Activated CD8-positive, alpha-beta memory T cell treated with anti-CD3 and anti-CD28 coated beads for 4 hours (primary cell): ENCODE results near the gene GLYATL3.

ENCODE experiments used
- DNase-seq, 2 donors: peaks; one replicate each; pipeline ENCODE4 v3.0.0-alpha.2; 2020; ENCODE audit warnings: low read depth in 2 of 2

The GLYATL3 gene

GRCh38 chr6:49514571-49515484, 15.1 kb downstream of the GLYATL3 start:
- no peak for DNase-seq

- DNase-seq = no peak
Measured at GRCh38 chr6:49515485-49516146, 15.9 kb downstream of the GLYATL3 start.

DNA sequence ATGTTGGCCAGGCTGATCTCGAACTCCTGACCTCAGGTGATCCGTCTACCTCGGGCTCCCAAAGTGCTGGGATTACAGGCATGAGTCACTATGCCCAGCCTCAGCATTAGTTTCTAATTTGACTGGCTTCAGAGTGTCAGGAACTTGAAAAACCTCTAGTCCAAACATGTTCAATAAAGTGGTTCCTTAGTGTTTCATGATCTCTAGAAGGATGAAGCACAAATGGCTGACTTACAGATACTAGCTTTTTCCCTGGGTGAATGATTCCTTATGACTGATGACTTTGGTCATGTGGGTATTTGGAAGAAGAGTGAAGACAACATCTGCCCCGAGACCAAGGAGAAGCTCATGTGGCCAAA, 16.4 kb downstream of the GLYATL3 start:
- DNase-seq = no peak

DNA sequence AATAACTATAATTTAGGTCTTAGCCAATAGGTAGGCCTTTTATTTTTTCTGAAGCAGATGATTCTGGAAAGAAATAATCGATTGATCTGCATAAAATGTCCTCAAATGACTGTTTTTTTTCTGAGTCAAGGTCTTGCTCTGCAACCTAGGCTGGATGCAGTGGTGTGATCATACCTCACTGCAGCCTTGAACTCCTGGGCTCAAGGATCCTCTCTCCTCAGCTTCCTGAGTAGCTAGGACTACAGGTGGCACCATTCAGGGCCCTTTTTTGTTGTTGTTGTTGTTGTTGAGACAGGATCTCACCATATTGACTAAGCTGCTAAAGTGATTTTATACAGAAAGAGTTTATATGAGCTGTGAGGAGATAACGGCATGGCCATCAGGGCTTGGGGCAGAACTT, 18.2 kb downstream of the GLYATL3 start:
- no peak for DNase-seq

GRCh38 chr6:49519660-49520059, 19.9 kb downstream of the GLYATL3 start:
- no peak for DNase-seq

DNA sequence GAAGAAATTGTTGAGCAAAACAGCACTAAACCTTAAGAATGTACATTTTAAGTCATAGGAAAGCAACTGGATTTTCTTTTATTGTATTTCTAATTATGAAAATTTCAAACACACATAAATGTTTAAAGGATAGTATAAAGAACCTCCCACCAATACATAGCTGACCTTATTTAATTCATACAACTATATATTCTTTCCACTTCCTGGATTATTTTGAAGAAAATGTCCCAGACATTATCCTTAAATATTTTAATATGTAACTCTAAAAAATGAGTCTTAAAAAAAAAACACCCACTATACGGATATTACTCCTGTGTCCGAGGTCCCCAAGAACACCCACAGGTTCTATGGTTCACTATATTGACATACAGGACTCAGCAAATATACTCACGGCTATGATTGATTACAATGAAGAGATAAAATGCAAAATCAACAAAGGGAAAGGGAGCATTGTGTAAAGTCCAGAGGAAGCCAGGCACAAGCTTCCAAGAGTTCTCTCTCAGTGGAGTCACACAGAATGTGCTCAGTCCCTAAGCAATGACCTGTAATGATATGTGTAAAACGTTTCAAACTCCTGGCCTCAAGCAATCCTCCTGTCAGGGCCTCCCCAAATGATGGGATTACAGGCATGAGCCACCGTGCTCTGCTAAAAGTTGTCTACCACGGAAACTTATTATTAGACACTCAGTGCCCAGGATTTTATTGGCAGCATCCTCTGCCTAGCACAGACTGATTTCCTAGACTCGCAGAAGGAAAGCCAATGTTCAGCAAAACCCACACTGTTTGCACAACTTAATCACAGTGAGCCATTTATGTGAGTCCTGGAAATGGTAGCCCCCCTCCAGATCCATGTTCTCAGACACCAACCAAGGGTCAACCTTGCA, 23.2 kb downstream of the GLYATL3 start:
- no peak for DNase-seq

DNA sequence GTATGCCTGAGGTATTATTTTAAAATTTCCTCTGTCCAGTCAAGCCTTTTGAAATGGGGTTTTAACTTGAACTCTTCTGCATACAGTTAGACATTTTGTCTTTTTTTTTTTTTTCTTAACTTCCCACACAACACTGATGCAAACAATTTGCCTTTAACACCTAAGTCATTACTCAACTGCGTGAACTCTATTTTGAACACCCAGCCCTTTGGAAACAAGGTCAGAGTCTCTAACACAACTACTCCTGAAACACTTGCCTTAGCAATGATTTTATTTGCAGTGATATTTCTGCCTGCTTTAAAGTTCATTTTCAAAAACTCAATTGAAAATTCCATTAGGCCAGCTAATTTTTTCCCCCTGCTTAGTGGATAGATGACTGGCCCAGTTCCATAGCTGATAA, 24.2 kb downstream of the GLYATL3 start:
- no peak for DNase-seq

DNA sequence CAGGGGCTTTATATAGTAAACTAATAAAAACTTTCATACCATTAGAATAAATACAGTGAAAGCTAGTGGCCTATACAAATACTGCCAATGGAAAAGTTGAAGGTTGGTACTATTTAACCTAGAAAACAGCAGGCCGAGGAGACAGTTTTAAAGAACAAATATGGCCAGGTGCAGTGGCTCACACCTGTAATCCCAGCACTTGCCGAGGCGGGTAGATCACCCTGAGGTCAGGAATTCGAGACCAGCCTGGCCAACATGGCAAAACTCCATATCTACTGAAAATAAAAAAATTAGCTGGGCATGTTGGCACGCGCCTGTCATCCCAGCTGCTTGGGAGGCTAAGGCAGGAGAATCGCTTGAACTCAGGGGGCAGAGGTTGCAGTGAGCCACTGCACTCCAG, 24.8 kb downstream of the GLYATL3 start:
- no peak for DNase-seq

DNA sequence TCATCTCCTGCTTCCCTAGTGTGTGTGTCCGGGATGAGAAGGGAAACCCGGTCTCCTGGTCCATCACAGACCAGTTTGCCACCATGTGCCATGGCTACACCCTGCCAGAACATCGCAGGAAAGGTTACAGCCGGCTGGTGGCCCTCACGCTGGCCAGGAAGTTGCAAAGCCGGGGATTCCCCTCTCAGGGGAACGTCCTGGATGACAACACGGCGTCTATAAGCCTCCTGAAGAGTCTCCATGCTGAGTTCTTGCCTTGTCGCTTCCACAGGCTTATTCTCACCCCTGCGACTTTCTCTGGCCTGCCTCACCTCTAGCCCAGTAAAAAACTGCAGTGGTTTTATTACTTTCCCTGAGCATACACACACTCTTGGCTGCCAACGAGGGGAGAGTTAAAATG, 26.9 kb downstream of the GLYATL3 start:
- no peak for DNase-seq

GRCh38 chr6:49527320-49527719, 27.6 kb downstream of the GLYATL3 start:
- no peak for DNase-seq

DNA sequence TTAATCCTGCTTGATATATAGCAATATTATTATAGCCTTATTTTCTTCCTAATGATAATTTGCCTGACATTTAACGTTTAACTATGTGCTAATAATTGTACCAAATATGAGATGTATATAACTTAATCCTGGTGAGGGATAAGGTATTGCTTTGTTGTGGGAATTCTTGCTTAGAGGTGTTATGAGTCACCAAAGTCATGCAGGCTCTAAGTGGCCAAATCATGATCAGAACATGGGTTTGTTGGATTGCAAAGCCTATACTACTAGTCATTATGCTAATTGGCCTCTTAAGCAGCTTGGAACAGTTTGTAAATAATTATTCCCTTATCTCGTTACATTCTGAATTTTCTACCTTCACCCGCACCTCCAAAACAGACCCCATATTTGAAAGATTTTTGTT, 28.8 kb downstream of the GLYATL3 start:
- no peak for DNase-seq

- no peak for DNase-seq
Measured at GRCh38 chr6:49530141-49530776, 30.5 kb downstream of the GLYATL3 start.

GRCh38 chr6:49531774-49532569, 32.2 kb downstream of the GLYATL3 start:
- no peak for DNase-seq

DNA sequence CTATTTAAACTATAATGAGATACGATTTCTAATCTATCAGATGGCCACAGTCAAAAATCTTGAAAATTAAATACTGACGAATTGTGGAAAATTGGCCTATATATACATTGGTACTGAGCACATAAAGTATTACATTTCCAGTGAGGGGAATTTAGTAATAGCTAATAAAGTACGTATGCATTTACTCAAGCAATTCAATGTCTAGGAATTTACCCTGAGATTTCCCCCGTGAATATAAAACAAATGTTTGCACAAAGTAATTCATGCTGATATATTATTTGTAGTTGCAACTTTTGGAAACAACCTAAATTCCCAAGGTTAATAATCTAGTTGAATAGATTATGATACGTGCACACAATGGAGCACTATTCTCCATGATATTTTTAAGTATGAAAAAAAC, 36.1 kb downstream of the GLYATL3 start:
- no peak for DNase-seq

GRCh38 chr6:49539102-49539501, 39.4 kb downstream of the GLYATL3 start:
- DNase-seq = no peak

- no peak for DNase-seq
Measured at GRCh38 chr6:49540614-49541013, 40.9 kb downstream of the GLYATL3 start.

DNA sequence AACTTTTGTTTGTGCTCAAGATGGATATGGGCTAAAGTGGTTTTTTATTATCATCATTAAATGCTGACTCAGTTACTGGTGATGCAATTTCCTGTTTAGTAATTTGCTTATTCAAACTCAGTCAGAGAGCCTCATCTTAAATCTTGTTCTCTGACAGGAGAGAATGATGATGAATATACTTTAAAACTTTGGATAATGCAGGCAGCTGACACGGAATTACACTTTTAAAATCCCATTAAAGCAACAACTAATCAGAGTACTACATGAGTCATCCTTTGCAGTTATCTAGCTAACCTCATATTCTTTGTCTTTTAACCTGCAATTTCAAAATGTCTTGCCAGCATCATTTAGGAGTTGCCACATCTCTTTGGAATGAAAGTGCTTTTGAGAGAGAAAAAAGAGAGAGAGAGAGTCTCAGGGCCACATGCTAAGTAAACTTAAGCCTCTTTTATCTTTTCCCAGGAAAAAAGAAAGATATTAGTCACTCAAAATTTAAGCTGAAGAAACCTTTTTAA, 41.5 kb downstream of the GLYATL3 start:
- no peak for DNase-seq

DNA sequence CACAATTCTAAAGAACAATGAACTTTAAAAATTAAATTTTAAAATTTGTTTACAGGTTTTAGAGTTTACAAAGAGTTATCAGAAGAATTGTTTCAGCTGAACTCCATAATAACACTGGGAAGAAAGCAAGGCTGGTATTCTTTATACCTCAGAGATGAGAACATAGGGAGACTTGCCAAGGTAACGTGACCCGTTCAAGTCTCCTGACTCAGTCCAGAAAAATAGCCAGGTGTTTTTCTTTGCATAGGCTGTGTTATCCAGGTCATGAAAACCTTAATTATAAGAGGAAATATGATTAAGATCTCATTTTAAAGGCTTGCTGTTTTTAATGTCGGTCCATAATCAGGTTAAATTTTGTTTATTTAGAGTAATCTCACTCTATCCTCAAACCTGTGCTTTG, 42.2 kb downstream of the GLYATL3 start:
- no peak for DNase-seq

- DNase-seq = no peak
Measured at GRCh38 chr6:49543087-49543858, 43.5 kb downstream of the GLYATL3 start.

- DNase-seq = no peak
Measured at GRCh38 chr6:49546331-49546730, 46.6 kb downstream of the GLYATL3 start.
